ENCODE measurements around the gene ZNF576.

DNA sequence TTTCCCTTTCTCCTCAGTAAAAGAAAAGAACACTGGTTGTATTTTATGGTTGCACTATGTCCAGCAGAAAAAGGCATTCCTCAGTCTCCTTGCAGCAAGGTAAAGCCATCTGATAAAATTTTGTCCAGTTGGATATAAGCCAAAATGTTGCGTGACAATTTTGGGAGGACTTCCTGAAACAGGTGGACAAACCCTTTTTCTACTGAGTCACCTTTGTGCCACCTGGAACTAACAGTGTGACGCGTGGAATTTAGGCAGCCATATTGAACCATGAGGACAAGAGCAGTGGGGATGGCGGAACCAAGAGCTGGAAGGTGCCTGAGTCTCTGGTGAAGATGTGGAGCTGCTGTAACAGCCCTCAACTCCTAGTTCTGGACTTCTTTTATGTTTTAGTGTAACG, 35.1 kb downstream of the ZNF576 start:
- TF ChIP-seq, protein P1, sequence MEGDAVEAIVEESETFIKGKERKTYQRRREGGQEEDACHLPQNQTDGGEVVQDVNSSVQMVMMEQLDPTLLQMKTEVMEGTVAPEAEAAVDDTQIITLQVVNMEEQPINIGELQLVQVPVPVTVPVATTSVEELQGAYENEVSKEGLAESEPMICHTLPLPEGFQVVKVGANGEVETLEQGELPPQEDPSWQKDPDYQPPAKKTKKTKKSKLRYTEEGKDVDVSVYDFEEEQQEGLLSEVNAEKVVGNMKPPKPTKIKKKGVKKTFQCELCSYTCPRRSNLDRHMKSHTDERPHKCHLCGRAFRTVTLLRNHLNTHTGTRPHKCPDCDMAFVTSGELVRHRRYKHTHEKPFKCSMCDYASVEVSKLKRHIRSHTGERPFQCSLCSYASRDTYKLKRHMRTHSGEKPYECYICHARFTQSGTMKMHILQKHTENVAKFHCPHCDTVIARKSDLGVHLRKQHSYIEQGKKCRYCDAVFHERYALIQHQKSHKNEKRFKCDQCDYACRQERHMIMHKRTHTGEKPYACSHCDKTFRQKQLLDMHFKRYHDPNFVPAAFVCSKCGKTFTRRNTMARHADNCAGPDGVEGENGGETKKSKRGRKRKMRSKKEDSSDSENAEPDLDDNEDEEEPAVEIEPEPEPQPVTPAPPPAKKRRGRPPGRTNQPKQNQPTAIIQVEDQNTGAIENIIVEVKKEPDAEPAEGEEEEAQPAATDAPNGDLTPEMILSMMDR (IDR thresholded peaks at IDR 0.05) = no peak
- TF ChIP-seq POLR2A (IDR thresholded peaks at IDR 0.05) = no peak

All from lower leg skin (tissue), 3 donors.